T-helper 1 cell treated with Interleukin-12 subunit alpha and Interleukin-12 subunit beta and Interleukin-4 antibody, amounts not matched to agents 30 ng/mL and 1 ng/mL, for 36 hours (primary cell): ENCODE results near the gene TBC1D9. TPM values are rescaled to one million over a fixed set of nuclear protein-coding genes. Genes with fewer than 3 reads are reported as not detected.

Experiments used
- intact Hi-C: fragments of 100-400 bp; cut with micrococcal nuclease; formaldehyde crosslinking; loops from one replicate; pipeline ENCODE4 v1.15.1; 2024
- total RNA-seq: library from RNA; stranded (reverse); gene quantifications from 2 replicates; pipeline ENCODE4 v1.2.3, GENCODE V29; 2022

TBC1D9 gene
- total RNA-seq, 1 donor from 2014 or later, result 0.02 TPM

- intact Hi-C loops, result no loop called here
These were observed 133.7 kb downstream of the TBC1D9 start for GRCh38 chr4:140622333-140622958.

GRCh38 chr4:140621161-140621560 is 135.0 kb downstream of the TBC1D9 start:
- intact Hi-C loops, result no loop called here

- intact Hi-C loops, result loop anchor here (10.0 kb wide), 2 partner anchors 603 to 1013 kb away; no protein-coding TSS in a partner anchor
These were observed 138.5 kb downstream of the TBC1D9 start for GRCh38 chr4:140617499-140618248.

- intact Hi-C loops, result loop anchor here (10.0 kb wide), 2 partner anchors 601 to 1011 kb away; no protein-coding TSS in a partner anchor
These were observed 140.7 kb downstream of the TBC1D9 start for GRCh38 chr4:140615451-140615850.

GRCh38 chr4:140612357-140612756 is 143.8 kb downstream of the TBC1D9 start:
- intact Hi-C loops, result loop anchor here (10.0 kb wide), 2 partner anchors 598 to 1008 kb away; no protein-coding TSS in a partner anchor

GRCh38 chr4:140611854-140612253 is 144.3 kb downstream of the TBC1D9 start:
- intact Hi-C loops, result loop anchor here (10.0 kb wide), 2 partner anchors 597 to 1007 kb away; no protein-coding TSS in a partner anchor

GRCh38 chr4:140609548-140610425 is 146.4 kb downstream of the TBC1D9 start:
- intact Hi-C loops, result loop anchor here (1.0 to 10.0 kb wide), 5 partner anchors 85 to 1005 kb away; partner anchors contain the start of gene ELMOD2

- intact Hi-C loops, result no loop called here
These were observed 148.3 kb downstream of the TBC1D9 start for GRCh38 chr4:140607852-140608251.

GRCh38 chr4:140604544-140604943 is 151.6 kb downstream of the TBC1D9 start:
- intact Hi-C loops, result no loop called here

GRCh38 chr4:140603286-140603685 is 152.9 kb downstream of the TBC1D9 start:
- intact Hi-C loops, result no loop called here

GRCh38 chr4:140602714-140603113 is 153.5 kb downstream of the TBC1D9 start:
- intact Hi-C loops, result no loop called here

GRCh38 chr4:140600408-140600807 is 155.8 kb downstream of the TBC1D9 start:
- intact Hi-C loops, result no loop called here

GRCh38 chr4:140595065-140595464 is 161.1 kb downstream of the TBC1D9 start:
- intact Hi-C loops, result no loop called here

- intact Hi-C loops, result no loop called here
These were observed 171.7 kb downstream of the TBC1D9 start for GRCh38 chr4:140584439-140584838.

GRCh38 chr4:140581078-140581477 is 175.1 kb downstream of the TBC1D9 start:
- intact Hi-C loops, result no loop called here

- intact Hi-C loops, result no loop called here
These were observed 176.9 kb downstream of the TBC1D9 start for GRCh38 chr4:140579278-140579677.

- intact Hi-C loops, result no loop called here
These were observed 180.7 kb downstream of the TBC1D9 start for GRCh38 chr4:140575489-140575888.

- intact Hi-C loops, result no loop called here
These were observed 184.6 kb downstream of the TBC1D9 start for GRCh38 chr4:140571620-140572019.
